Left lung (tissue), 10 donors: ENCODE measurements around the gene GDPD3. TPM values are rescaled to one million over a fixed set of nuclear protein-coding genes. Genes with fewer than 3 reads are reported as not detected.

ENCODE experiments used
- ATAC-seq: fragments of 200-7000 bp; cut with Tn5 transposase; one replicate; pipeline ENCODE4 v1.9.1; 2020; ENCODE audit warnings: moderate library complexity
- DNase-seq, 4 donors: peaks; one replicate each; pipeline ENCODE4 v3.0.0-alpha.2; 2013 to 2020
- H3K27ac ChIP-seq, 2 donors: fragments of 200-600 bp; sonication (generic) in 1 of 2; one replicate each; pipeline versions ENCODE4 v1.5.0 to v1.8.0; 2020 to 2021
- H3K27me3 ChIP-seq, 2 donors: fragments of 200-600 bp; sonication (generic) in 1 of 2; one replicate each; pipeline versions ENCODE4 v1.5.0 to v1.8.0; 2020 to 2021
- H3K36me3 ChIP-seq, 2 donors: fragments of 200-600 bp; sonication (generic) in 1 of 2; one replicate each; pipeline versions ENCODE4 v1.5.0 to v1.8.0; 2020 to 2021
- H3K4me1 ChIP-seq, 2 donors: fragments of 200-600 bp; one replicate each; pipeline ENCODE4 v1.8.0; 2021
- H3K4me3 ChIP-seq, 2 donors: fragments of 200-600 bp; sonication (generic) in 1 of 2; one replicate each; pipeline versions ENCODE4 v1.5.0 to v1.8.0; 2020 to 2021; ENCODE audit warnings: mild to moderate bottlenecking in 1 of 2
- H3K9me3 ChIP-seq, 2 donors: fragments of 200-600 bp; sonication (generic) in 1 of 2; one replicate each; pipeline versions ENCODE4 v1.5.0 to v1.8.0; 2020 to 2021
- CTCF ChIP-seq, 2 donors: fragments of 200-600 bp; sonication (generic) in 1 of 2; IDR thresholded peaks; one replicate each; pipeline versions ENCODE4 v1.5.0 to v1.8.0; 2021; ENCODE audit warnings: antibody characterized with exemption in 2 of 2
- intact Hi-C, 2 donors: fragments of 100-400 bp; cut with DNase I; formaldehyde crosslinking; loops; one replicate each; pipeline versions ENCODE4 v1.11.2 to v1.14.2; 2022
- polyA plus RNA-seq, 6 donors: library from polyadenylated mRNA; unstranded; fragments of 120-200 nt; gene quantifications; one replicate each; pipeline ENCODE4 v1.2.1, GENCODE V29; 2013; ENCODE audit not compliant: insufficient read length in 6 of 6
- total RNA-seq, 2 donors: library from RNA; stranded (reverse); fragmentation: NEBNext Ultra II Directional; extraction: Animal tissue kit (Norgen Biotek cat#: 25700); gene quantifications; one replicate each; pipeline ENCODE4 v1.2.1, GENCODE V29; 2021
- donor health status: DM: no; HTN: yes; CAD: no.
- donor health status: DM: no; HTN: no; CAD: no.

Gene GDPD3
- total and polyA plus RNA-seq, 8 donors: 5.6 to 20.3 (median 14.6) TPM

GRCh38 chr16:30096105-30096861 is 17.1 kb downstream of the GDPD3 start, which contains the start of gene YPEL3:
YPEL3 (minus strand) TSS chr16:30096213; CDS start chr16:30095482, 731 bp downstream.
- Histone ChIP-seq H3K4me1 (peaks cover 22 to 49% of the 10 kb centered on the region in 2 donors), H3K36me3 (peaks cover 0 to 14% of the 10 kb centered on the region in 2 donors), H3K4me3 (peak within 1 kb of the TSS; percentile 63 to 73), H3K27ac (peak within 1 kb of the TSS; percentile 90 to 98), H3K27me3 (no peaks in the 10 kb centered on the region), H3K9me3 (peaks cover 4 to 35% of the 10 kb centered on the region in 2 donors)
- intact Hi-C loops: no loop called here
- peak; percentile 61 for ATAC-seq
- TF ChIP-seq CTCF (IDR thresholded peaks at IDR 0.05): no peak
- peak; percentile 77 to 98 (median 94) for DNase-seq

- peak in 1 of 4 donors; percentile 78 for DNase-seq
- ATAC-seq: no peak
- intact Hi-C loops: no loop called here
- Histone ChIP-seq H3K36me3 (peaks cover 0 to 14% of the 10 kb centered on the region in 2 donors), H3K27ac (peak overlapping the region; percentile 90 to 98), H3K27me3 (no peaks in the 10 kb centered on the region), H3K4me3 (peak overlapping the region; percentile 63 to 73), H3K9me3 (peaks cover 4 to 33% of the 10 kb centered on the region in 2 donors), H3K4me1 (peaks cover 28 to 58% of the 10 kb centered on the region in 2 donors)
- TF ChIP-seq CTCF (IDR thresholded peaks at IDR 0.05): no peak
Measured at GRCh38 chr16:30095166-30096078, 17.9 kb downstream of the GDPD3 start.

GRCh38 chr16:30094541-30095165 is 18.7 kb downstream of the GDPD3 start:
- Histone ChIP-seq H3K36me3 (peaks cover 0 to 14% of the 10 kb centered on the region in 2 donors), H3K4me1 (peaks cover 28 to 66% of the 10 kb centered on the region in 2 donors), H3K9me3 (peaks cover 4 to 33% of the 10 kb centered on the region in 2 donors), H3K27me3 (no peaks in the 10 kb centered on the region), H3K27ac (peak overlapping the region; percentile 90 to 98), H3K4me3 (peak overlapping the region; percentile 63 to 73)
- ATAC-seq (no peak), DNase-seq (peak in 1 of 4 donors; percentile 76)
- TF ChIP-seq CTCF (IDR thresholded peaks at IDR 0.05): no peak
- intact Hi-C loops: no loop called here

GRCh38 chr16:30092373-30093010 is 20.8 kb downstream of the GDPD3 start:
- Histone ChIP-seq H3K36me3 (peaks cover 0 to 14% of the 10 kb centered on the region in 2 donors), H3K4me3 (peak overlapping the region; percentile 49 to 52), H3K27ac (peak overlapping the region; percentile 89 to 95), H3K9me3 (peaks cover 4 to 12% of the 10 kb centered on the region in 2 donors), H3K4me1 (peaks cover 28 to 76% of the 10 kb centered on the region in 2 donors), H3K27me3 (no peaks in the 10 kb centered on the region)
- intact Hi-C loops: no loop called here
- DNase-seq (peak in 3 of 4 donors; percentile 77 to 95 (median 92)), ATAC-seq (peak; percentile 71)
- peak; percentile 43 to 81 for TF ChIP-seq CTCF (IDR thresholded peaks at IDR 0.05)
